Kidney (tissue), 14 donors: ENCODE data around the gene ANKRD6. TPM values are rescaled to one million over a fixed set of nuclear protein-coding genes. Genes with fewer than 3 reads are reported as not detected.

Experiments used
- DNase-seq, 5 donors: peaks; one replicate each; pipeline ENCODE4 v3.0.0-alpha.2; 2013 to 2020
- FAIRE-seq: peaks from 2 replicates; lab custom pipeline; 2012; peaks lifted over from hg19 to GRCh38; lab: Jason Lieb, UNC
- H3K27ac ChIP-seq, 2 donors: one replicate each; pipeline ENCODE4 v1.7.0; 2013; ENCODE audit warnings: low read depth in 2 of 2, low read length in 2 of 2, inconsistent platforms in 1 of 2
- H3K27me3 ChIP-seq: one replicate; pipeline ENCODE4 v1.7.1; 2013; ENCODE audit warnings: low read length, inconsistent platforms; ENCODE audit not compliant: control insufficient read depth, insufficient read depth
- H3K36me3 ChIP-seq, 3 donors: one replicate each; pipeline versions ENCODE4 v1.7.0 to v1.7.1; 2013; ENCODE audit warnings: low read length in 3 of 3, control low read depth in 1 of 3, inconsistent platforms in 1 of 3; ENCODE audit not compliant: insufficient read depth in 3 of 3, control insufficient read depth in 2 of 3
- H3K4me1 ChIP-seq, 3 donors: one replicate each; pipeline versions ENCODE4 v1.7.0 to v1.7.1; 2013; ENCODE audit warnings: low read length in 3 of 3, inconsistent platforms in 1 of 3, low read depth in 1 of 3; ENCODE audit not compliant: control insufficient read depth in 2 of 3, insufficient read depth in 2 of 3
- H3K4me3 ChIP-seq, 3 donors: one replicate each; pipeline versions ENCODE4 v1.7.0 to v1.8.1; 2013; ENCODE audit warnings: low read length in 3 of 3, control low read depth in 1 of 3, inconsistent platforms in 1 of 3
- H3K9ac ChIP-seq, 3 donors: one replicate each; pipeline versions ENCODE4 v1.7.0 to v1.7.1; 2013; ENCODE audit warnings: low read length in 3 of 3, control low read depth in 1 of 3, inconsistent platforms in 1 of 3
- H3K9me3 ChIP-seq, 3 donors: one replicate each; pipeline versions ENCODE4 v1.7.0 to v1.7.1; 2013; ENCODE audit warnings: low read length in 3 of 3, control low read depth in 1 of 3, inconsistent platforms in 1 of 3; ENCODE audit not compliant: control insufficient read depth in 2 of 3, insufficient read depth in 1 of 3
- CTCF ChIP-seq: IDR thresholded peaks from 3 replicates; pipeline ENCODE4 v1.5.1; 2012; ENCODE audit warnings: mild to moderate bottlenecking, moderate library complexity, borderline replicate concordance; ENCODE audit not compliant: insufficient read depth; ENCODE audit errors: extremely low read depth
- intact Hi-C: fragments of 100-400 bp; cut with DNase I; formaldehyde crosslinking; loops from one replicate; pipeline ENCODE4 v1.11.1; 2022
- polyA plus RNA-seq: library from polyadenylated mRNA; stranded (reverse); fragments of 350-450 nt; fragmentation: Illumina TruSeq; extraction: RNeasy Lipid Tissue Mini Kit (QIAGEN cat#74804); gene quantifications from one replicate; pipeline ENCODE4 v1.2.3, GENCODE V29; 2014; ENCODE audit warnings: low read depth, low replicate concordance; ENCODE audit not compliant: insufficient read depth
- total RNA-seq: library from RNA; stranded (reverse); fragmentation: NEBNext Ultra II Directional; extraction: Animal tissue kit (Norgen Biotek cat#: 25700); gene quantifications from one replicate; pipeline ENCODE4 v1.2.1, GENCODE V29; 2021
- donor health status: control.
- donor health status: control.
- donor health status: control.
- donor health status: control.
- donor health status: control.
- donor health status: DM: yes; HTN: yes; CAD: no.
- donor health status: Normal renal cell carcinoma (clear cell type).

The ANKRD6 gene
- total and polyA plus RNA-seq, 2 donors from 2014 or later = 10.3 to 29.5 TPM

GRCh38 chr6:89675949-89676748 lies 243.2 kb downstream of the ANKRD6 start:
- DNase-seq = no peak
- H3K36me3 ChIP-seq = peaks cover 9 to 78% (median 59%) of the 10 kb centered on the region in 3 donors
- no peak overlapping the region for H3K4me3 ChIP-seq
- no peaks in the 10 kb centered on the region for H3K27me3 ChIP-seq
- intact Hi-C loops = no loop called here
- H3K9ac ChIP-seq = no peak overlapping the region
- no peak overlapping the region for H3K27ac ChIP-seq
- H3K9me3 ChIP-seq = no peaks in the 10 kb centered on the region
- FAIRE-seq = no peak
- no peak for TF ChIP-seq CTCF
- no peaks in the 10 kb centered on the region for H3K4me1 ChIP-seq

GRCh38 chr6:89678531-89678930 lies 245.6 kb downstream of the ANKRD6 start:
- Histone ChIP-seq H3K36me3 (peaks cover 4 to 65% (median 50%) of the 10 kb centered on the region in 3 donors), H3K27me3 (no peaks in the 10 kb centered on the region), H3K4me1 (no peaks in the 10 kb centered on the region), H3K4me3 (no peak overlapping the region), H3K9ac (no peak overlapping the region), H3K27ac (no peak overlapping the region), H3K9me3 (no peaks in the 10 kb centered on the region)
- intact Hi-C loops = no loop called here
- no peak for TF ChIP-seq CTCF
- no peak for FAIRE-seq
- DNase-seq = no peak

- H3K4me3 ChIP-seq = no peak overlapping the region
- no peaks in the 10 kb centered on the region for H3K4me1 ChIP-seq
- H3K27ac ChIP-seq = no peak overlapping the region
- no peaks in the 10 kb centered on the region for H3K9me3 ChIP-seq
- no peak overlapping the region for H3K9ac ChIP-seq
- FAIRE-seq (no peak), DNase-seq (no peak)
- H3K27me3 ChIP-seq = no peaks in the 10 kb centered on the region
- peaks cover 2 to 59% (median 46%) of the 10 kb centered on the region in 3 donors for H3K36me3 ChIP-seq
- intact Hi-C loops = no loop called here
- TF ChIP-seq CTCF = no peak
Observed at GRCh38 chr6:89679215-89680120, 246.5 kb downstream of the ANKRD6 start.
